ENCODE data around the gene TPRN. TPM values are rescaled to one million over a fixed set of nuclear protein-coding genes. Genes with fewer than 3 reads are reported as not detected.

The TPRN gene, protein sequence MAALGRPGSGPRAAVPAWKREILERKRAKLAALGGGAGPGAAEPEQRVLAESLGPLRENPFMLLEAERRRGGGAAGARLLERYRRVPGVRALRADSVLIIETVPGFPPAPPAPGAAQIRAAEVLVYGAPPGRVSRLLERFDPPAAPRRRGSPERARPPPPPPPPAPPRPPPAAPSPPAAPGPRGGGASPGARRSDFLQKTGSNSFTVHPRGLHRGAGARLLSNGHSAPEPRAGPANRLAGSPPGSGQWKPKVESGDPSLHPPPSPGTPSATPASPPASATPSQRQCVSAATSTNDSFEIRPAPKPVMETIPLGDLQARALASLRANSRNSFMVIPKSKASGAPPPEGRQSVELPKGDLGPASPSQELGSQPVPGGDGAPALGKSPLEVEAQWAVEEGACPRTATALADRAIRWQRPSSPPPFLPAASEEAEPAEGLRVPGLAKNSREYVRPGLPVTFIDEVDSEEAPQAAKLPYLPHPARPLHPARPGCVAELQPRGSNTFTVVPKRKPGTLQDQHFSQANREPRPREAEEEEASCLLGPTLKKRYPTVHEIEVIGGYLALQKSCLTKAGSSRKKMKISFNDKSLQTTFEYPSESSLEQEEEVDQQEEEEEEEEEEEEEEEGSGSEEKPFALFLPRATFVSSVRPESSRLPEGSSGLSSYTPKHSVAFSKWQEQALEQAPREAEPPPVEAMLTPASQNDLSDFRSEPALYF
- 10 to 100 TPM; 34.1 to 98.4 (median 65.9) TPM for polyA plus RNA-seq
- long read RNA-seq, donor 1, transcript TPRN-202 (4 exons, 2,661 nt) = major isoform, 17 of 26 reads
- long read RNA-seq, donor 1, partial matches to known transcripts = 5 of 26 reads
- long read RNA-seq, donor 1, other reads (novel, unspliced or antisense) = 0 of 26 reads
- long read RNA-seq, donor 2, transcript TPRN-202 (4 exons, 2,661 nt) = major isoform, 8 of 10 reads
- long read RNA-seq, donor 2, partial matches to known transcripts = 0 of 10 reads
- long read RNA-seq, donor 2, other reads (novel, unspliced or antisense) = 0 of 10 reads
- long read RNA-seq, donor 3, transcript TPRN-202 (4 exons, 2,661 nt) = major isoform, 8 of 156 reads
- long read RNA-seq, donor 3, partial matches to known transcripts = 28 of 156 reads
- long read RNA-seq, donor 3, other reads (novel, unspliced or antisense) = 116 of 156 reads
- long read RNA-seq, donor 4 = 0 reads
- long read RNA-seq, donor 5, partial matches to known transcripts = 5 of 5 reads
- long read RNA-seq, donor 5, other reads (novel, unspliced or antisense) = 0 of 5 reads
- long read RNA-seq, donor 6, transcript TPRN-202 (4 exons, 2,661 nt) = major isoform, 5 of 6 reads
- long read RNA-seq, donor 6, partial matches to known transcripts = 0 of 6 reads
- long read RNA-seq, donor 6, other reads (novel, unspliced or antisense) = 0 of 6 reads
- long read RNA-seq, donor 7 = 0 reads
- long read RNA-seq, donor 8 = 0 reads
- long read RNA-seq, donor 9, partial matches to known transcripts = 5 of 9 reads
- long read RNA-seq, donor 9, other reads (novel, unspliced or antisense) = 0 of 9 reads
- long read RNA-seq, donor 10, transcript TPRN-202 (4 exons, 2,661 nt) = major isoform, 9 of 15 reads
- long read RNA-seq, donor 10, partial matches to known transcripts = 5 of 15 reads
- long read RNA-seq, donor 10, other reads (novel, unspliced or antisense) = 0 of 15 reads

DNA sequence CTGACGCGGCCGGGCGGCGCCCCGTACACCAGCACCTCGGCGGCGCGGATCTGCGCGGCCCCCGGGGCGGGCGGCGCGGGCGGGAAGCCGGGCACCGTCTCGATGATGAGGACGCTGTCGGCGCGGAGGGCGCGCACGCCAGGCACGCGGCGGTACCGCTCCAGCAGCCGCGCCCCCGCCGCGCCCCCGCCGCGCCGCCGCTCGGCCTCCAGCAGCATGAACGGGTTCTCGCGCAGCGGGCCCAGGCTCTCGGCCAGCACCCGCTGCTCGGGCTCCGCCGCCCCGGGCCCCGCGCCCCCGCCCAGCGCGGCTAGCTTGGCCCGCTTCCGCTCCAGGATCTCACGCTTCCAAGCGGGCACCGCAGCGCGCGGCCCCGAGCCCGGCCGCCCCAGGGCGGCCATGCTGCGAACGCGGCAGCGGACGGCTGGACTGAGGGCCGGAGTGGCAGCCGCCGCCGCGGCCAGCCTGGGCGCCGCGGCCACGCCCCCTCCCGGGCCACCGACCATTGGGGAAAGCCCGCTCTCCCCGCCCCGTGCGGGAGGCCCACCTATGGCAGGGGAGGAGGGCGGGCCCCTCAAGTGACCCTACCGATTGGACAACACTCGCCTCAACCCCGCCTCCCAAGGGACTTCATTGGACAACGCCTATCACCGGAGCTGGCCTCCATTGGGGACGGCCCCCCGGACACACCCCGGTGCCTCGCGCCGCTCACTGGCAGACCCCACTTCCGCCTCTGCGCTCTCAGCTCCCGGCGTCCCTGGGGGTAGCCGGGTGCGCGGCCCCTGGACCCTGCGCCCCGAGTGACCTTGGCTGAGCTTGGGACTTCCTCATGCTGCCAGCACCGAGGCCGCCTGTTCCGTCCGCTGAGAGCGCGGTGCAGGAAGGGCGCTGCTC is at the start of gene TPRN:
Gene TPRN (minus strand): TSS at position 431 of the 894 bp plus-strand sequence. CDS start 30 bp downstream, at position 401.
- Histone ChIP-seq H3K27me3 (ENCODE audit: control insufficient read depth in 3 of 3, insufficient read depth in 3 of 3, low read length in 3 of 3) (no peaks in the 10 kb centered on the region), H3K9me3 (ENCODE audit: control insufficient read depth in 2 of 2, insufficient read depth in 1 of 2, low read depth in 1 of 2, low read length in 1 of 2) (no peaks in the 10 kb centered on the region), H3K36me3 (ENCODE audit: control insufficient read depth in 3 of 3, insufficient read depth in 2 of 3, low read depth in 1 of 3, low read length in 3 of 3) (peaks cover 0 to 26% (median 0%) of the 10 kb centered on the region in 3 donors), H3K27ac (ENCODE audit: low read depth in 1 of 3, low read length in 2 of 3) (peak within 1 kb of the TSS; percentile 83 to 99 (median 94)), H3K4me3 (ENCODE audit: low read depth in 1 of 3, low read length in 3 of 3) (peak within 1 kb of the TSS; percentile 66 to 95 (median 82)), H3K4me1 (ENCODE audit: control insufficient read depth in 3 of 3, insufficient read depth in 2 of 3, low read depth in 1 of 3, low read length in 2 of 3) (peaks cover 0 to 60% (median 7%) of the 10 kb centered on the region in 3 donors)
- DNase-seq (peak; percentile 99 to 100), FAIRE-seq (no peak)
- 0 to 1% (median 1%) methylated on average over 47 to 118 of the region's 118 CpGs for WGBS, 3 donors

DNA sequence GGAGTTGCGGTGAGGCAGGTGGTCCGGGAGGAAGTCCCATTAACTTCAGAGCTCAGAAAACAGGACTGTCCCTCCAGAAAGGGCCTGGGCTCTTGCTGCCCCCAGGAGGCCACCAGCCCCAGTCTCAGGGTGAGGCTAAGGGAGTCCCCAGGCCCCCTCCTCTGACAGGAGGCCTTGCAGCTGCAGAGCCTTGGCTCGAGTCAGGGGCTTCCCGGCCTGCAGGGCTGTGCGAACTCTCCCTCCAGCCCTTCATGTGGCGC is 47.3 kb upstream of the TPRN start:
- Histone ChIP-seq H3K36me3 (ENCODE audit: control insufficient read depth in 3 of 3, insufficient read depth in 2 of 3, low read depth in 1 of 3, low read length in 3 of 3) (peaks cover 2 to 15% (median 2%) of the 10 kb centered on the region in 3 donors), H3K4me1 (ENCODE audit: control insufficient read depth in 3 of 3, insufficient read depth in 2 of 3, low read depth in 1 of 3, low read length in 2 of 3) (peaks cover 0 to 32% (median 1%) of the 10 kb centered on the region in 3 donors), H3K27ac (ENCODE audit: low read depth in 1 of 3, low read length in 2 of 3) (no peak overlapping the region), H3K9me3 (ENCODE audit: control insufficient read depth in 2 of 2, insufficient read depth in 1 of 2, low read depth in 1 of 2, low read length in 1 of 2) (no peaks in the 10 kb centered on the region), H3K4me3 (ENCODE audit: low read depth in 1 of 3, low read length in 3 of 3) (no peak overlapping the region), H3K27me3 (ENCODE audit: control insufficient read depth in 3 of 3, insufficient read depth in 3 of 3, low read length in 3 of 3) (no peaks in the 10 kb centered on the region)
- DNase-seq (no peak), FAIRE-seq (no peak)
- WGBS, 3 donors = 79 to 86% (median 85%) methylated on average over 6 of the region's 6 CpGs

DNA sequence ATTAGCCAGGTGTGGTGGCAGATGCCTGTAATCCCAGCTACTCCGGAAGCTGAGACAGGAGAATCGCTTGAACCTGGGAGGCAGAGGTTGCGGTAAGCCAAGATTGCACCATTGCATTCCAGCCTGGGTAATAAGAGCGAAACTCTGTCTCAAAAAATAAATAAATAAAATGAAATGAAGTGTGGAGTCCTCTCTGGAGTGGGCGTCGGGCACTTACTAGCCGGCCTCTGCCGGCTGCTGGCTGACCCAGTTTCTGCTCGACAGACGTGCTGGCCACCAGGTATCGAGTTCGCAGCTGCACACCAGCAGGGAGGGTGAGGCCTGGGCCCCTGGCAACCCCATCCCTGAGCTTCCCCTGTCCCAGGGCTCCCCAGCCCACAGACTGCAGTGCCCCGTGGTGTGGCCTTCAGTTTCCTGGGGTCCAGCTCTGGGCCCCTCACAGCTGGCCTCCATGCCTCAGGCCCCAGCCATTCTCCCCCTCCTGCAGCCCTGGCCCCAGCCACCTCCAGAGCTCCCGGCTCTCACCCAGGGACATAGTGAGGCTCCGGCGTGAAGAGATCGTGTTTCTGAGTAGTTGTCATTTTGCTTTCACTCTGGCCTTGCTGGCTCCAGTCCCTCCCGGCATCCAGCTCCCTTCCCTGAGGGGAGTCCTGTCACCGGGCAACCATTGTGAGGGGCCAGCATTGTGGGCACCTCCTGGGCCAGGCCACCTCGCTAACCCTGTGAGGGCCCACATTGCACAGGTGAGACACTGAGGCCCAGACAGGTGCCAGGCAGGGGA is 46.8 kb upstream of the TPRN start:
- Histone ChIP-seq H3K9me3 (ENCODE audit: control insufficient read depth in 2 of 2, insufficient read depth in 1 of 2, low read depth in 1 of 2, low read length in 1 of 2) (no peaks in the 10 kb centered on the region), H3K27me3 (ENCODE audit: control insufficient read depth in 3 of 3, insufficient read depth in 3 of 3, low read length in 3 of 3) (no peaks in the 10 kb centered on the region), H3K4me1 (ENCODE audit: control insufficient read depth in 3 of 3, insufficient read depth in 2 of 3, low read depth in 1 of 3, low read length in 2 of 3) (peaks cover 0 to 32% (median 4%) of the 10 kb centered on the region in 3 donors), H3K36me3 (ENCODE audit: control insufficient read depth in 3 of 3, insufficient read depth in 2 of 3, low read depth in 1 of 3, low read length in 3 of 3) (peaks cover 3 to 20% (median 6%) of the 10 kb centered on the region in 3 donors), H3K27ac (ENCODE audit: low read depth in 1 of 3, low read length in 2 of 3) (no peak overlapping the region), H3K4me3 (ENCODE audit: low read depth in 1 of 3, low read length in 3 of 3) (no peak overlapping the region)
- FAIRE-seq = no peak
- DNase-seq = no peak
- 71 to 79% (median 73%) methylated on average over 20 of the region's 20 CpGs for WGBS, 3 donors

DNA sequence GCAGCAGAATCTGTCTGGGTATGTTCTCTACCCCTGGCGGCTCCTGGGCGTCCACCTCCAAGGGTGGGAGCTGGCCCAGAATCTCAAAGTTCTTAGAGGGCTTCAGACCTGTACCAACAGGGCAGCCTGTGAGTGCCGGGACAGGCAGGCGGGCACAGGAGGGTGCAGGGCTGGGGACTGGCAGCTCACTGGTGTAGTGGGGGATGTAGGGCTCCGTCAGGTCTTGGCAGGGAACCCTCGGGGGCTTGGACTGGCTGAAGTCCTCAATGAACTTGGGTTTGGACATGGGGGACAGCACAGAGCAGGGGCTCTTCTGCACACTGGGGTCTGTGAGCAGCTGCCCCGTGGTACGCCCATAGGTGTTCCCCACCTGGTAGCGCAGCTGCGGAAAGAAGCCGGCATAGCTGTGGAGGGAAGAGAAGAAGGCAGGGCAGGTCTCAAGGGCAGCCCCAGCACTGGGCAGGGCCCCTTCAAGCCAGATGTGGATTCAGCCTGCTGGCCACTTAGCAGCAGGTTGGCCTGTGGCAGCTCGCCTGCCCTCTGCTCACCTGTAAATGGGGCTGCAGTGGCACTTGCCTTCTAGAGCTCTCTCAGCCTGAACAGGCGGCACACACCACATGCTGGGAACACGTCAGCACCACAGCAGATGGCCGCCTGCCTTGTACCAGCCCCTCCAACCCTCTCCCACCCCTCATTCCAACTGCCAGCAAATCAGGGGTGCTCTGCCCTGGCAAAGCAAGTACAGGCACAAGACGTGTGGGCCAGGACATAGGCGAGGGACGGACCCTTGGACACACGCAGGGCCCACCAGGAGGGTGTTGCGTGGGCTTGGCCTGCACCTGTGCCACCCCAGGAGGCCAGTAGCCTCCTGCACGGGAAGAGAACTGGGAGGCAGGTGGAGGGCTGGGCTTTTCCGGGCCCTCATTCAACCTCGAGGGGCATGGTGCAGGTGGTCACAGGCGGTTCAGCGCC is 45.2 kb upstream of the TPRN start:
- 84 to 90% (median 90%) methylated on average over 20 to 25 of the region's 25 CpGs for WGBS, 3 donors
- Histone ChIP-seq H3K4me1 (ENCODE audit: control insufficient read depth in 3 of 3, insufficient read depth in 2 of 3, low read depth in 1 of 3, low read length in 2 of 3) (peaks cover 0 to 28% (median 4%) of the 10 kb centered on the region in 3 donors), H3K27me3 (ENCODE audit: control insufficient read depth in 3 of 3, insufficient read depth in 3 of 3, low read length in 3 of 3) (no peaks in the 10 kb centered on the region), H3K9me3 (ENCODE audit: control insufficient read depth in 2 of 2, insufficient read depth in 1 of 2, low read depth in 1 of 2, low read length in 1 of 2) (no peaks in the 10 kb centered on the region), H3K4me3 (ENCODE audit: low read depth in 1 of 3, low read length in 3 of 3) (no peak overlapping the region), H3K27ac (ENCODE audit: low read depth in 1 of 3, low read length in 2 of 3) (no peak overlapping the region), H3K36me3 (ENCODE audit: control insufficient read depth in 3 of 3, insufficient read depth in 2 of 3, low read depth in 1 of 3, low read length in 3 of 3) (peaks cover 4 to 27% (median 9%) of the 10 kb centered on the region in 3 donors)
- FAIRE-seq (no peak), DNase-seq (no peak)

DNA sequence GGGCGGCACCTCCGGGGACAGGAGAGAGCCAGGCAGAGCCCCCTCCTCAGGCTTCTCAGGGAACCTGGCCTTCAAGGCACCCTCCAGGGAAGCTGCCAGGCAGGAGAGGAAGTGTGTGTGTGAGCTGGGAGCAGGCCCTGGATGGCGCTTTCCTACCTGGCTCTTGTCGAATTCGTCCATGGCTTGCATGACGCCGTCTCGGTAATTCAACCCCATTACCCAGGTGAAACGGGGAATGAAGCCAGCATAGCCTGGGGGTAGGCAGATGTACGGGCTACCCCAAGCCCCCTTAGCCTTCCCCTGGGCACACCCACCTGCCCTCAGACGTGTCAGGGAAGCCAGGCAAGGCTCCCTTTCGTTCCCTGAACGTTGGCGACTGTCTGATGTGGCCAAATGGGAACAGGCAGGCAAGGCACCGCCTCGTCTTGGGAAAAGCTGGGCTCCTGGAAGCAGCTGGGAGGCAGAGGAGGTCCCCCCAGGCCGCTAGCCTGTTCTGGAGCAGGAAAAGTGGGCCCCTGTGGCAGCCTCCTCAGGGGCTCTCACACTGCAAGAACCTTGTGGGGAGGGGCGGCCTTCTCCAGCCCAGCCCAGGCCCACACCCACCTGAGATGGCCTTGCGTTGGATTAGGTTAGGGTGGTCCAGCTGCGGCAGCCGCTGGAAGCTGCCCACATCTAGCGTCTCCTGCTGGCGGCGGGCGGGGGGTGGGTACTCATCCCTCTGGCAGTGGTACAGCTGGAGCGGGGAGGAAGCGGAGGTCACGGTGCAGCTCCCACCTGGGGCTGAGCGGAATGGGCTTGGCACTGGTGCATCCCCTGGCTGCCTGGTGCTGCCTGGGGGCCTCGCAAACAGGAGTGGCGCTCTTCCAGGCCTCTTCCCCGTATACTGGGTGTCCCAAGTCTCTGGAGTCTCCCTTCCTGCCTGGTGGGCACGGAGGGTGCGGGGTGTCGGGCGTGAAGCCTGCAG is 44.2 kb upstream of the TPRN start:
- no peak for FAIRE-seq
- Histone ChIP-seq H3K4me1 (ENCODE audit: control insufficient read depth in 3 of 3, insufficient read depth in 2 of 3, low read depth in 1 of 3, low read length in 2 of 3) (peaks cover 0 to 31% (median 4%) of the 10 kb centered on the region in 3 donors), H3K36me3 (ENCODE audit: control insufficient read depth in 3 of 3, insufficient read depth in 2 of 3, low read depth in 1 of 3, low read length in 3 of 3) (peaks cover 4 to 27% (median 9%) of the 10 kb centered on the region in 3 donors), H3K4me3 (ENCODE audit: low read depth in 1 of 3, low read length in 3 of 3) (no peak overlapping the region), H3K9me3 (ENCODE audit: control insufficient read depth in 2 of 2, insufficient read depth in 1 of 2, low read depth in 1 of 2, low read length in 1 of 2) (no peaks in the 10 kb centered on the region), H3K27me3 (ENCODE audit: control insufficient read depth in 3 of 3, insufficient read depth in 3 of 3, low read length in 3 of 3) (no peaks in the 10 kb centered on the region), H3K27ac (ENCODE audit: low read depth in 1 of 3, low read length in 2 of 3) (no peak overlapping the region)
- DNase-seq = no peak
- 72 to 82% (median 78%) methylated on average over 35 to 36 of the region's 36 CpGs for WGBS, 3 donors

Data from small intestine (tissue), 16 donors.